BE2C (cell line): ENCODE results near the gene ADGRD1.
"Not testable (repeated sequence)": the region's sequence is repeated elsewhere in the genome, so short reads cannot be mapped to it uniquely, and the experiment has no call there.

Experiments used
- DNase-seq: peaks from one replicate; pipeline ENCODE4 v3.0.0-alpha.2; 2020
- H3K27me3 ChIP-seq: fragments of 250-450 bp; sonication (Bioruptor Pico); 2 replicates; pipeline ENCODE4 v1.5.1; 2020; ENCODE audit warnings: mild to moderate bottlenecking
- H3K36me3 ChIP-seq: fragments of 250-450 bp; sonication (Bioruptor Pico); 2 replicates; pipeline ENCODE4 v1.5.1; 2020; ENCODE audit warnings: mild to moderate bottlenecking
- H3K4me1 ChIP-seq: fragments of 250-450 bp; sonication (Bioruptor Pico); 2 replicates; pipeline ENCODE4 v1.5.1; 2020
- H3K4me3 ChIP-seq: 2 replicates; pipeline ENCODE4 v1.5.1; 2011; ENCODE audit warnings: low read depth, low read length
- H3K9me3 ChIP-seq: fragments of 250-450 bp; sonication (Bioruptor Pico); 2 replicates; pipeline ENCODE4 v1.5.1; 2020
- TF ChIP-seq, protein P1 (sequence below): IDR thresholded peaks from 2 replicates; pipeline ENCODE4 v1.5.1; 2012; ENCODE audit warnings: mild to moderate bottlenecking, low read depth, low read length

ADGRD1 gene

DNA sequence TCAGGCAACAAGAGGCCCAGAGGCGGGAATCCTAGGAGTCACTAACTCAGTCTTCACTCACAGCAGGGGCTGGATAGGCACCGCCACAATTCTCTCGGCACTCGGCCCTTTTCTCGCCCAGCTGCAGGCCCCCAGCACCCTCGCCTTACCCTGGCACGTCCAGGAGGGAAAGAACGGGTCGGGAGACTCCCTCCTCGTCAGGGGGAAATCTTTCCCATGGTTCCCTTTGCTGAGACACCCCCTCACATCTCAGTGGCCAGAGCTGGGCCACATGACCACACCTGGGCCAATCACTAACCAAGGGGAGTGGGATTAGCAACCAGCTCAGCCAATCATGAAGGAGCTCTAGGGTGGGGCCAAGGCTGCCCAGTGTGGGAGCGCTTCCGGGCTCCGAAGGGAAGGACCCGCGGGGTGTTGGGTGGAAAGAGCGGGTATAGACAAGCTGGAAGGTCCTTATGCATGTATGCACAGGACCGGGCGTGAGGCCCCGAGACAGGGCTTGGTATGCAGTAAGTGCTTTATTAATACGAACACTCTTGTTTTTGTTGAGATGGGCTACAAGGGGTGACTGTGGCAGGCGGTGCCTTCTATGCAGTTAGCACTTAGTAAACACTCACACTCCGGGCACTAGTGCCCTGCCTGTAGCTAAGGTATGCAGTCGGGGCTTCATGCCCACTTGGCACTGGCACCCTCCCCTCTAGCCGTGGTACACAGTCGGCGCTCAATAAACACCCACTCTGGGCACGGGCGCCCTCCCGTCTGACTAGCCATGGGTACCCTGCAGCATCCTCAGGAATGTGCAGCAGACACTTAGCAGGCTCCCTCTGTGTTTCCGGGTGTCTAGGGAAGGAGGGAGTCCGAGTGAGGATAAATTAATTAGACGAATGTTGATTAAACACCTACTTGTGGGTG lies 40.3 kb downstream of the ADGRD1 start:
- H3K9me3 ChIP-seq = no peaks in the 10 kb centered on the region
- peak; percentile 90 for DNase-seq
- no peaks in the 10 kb centered on the region for H3K36me3 ChIP-seq
- H3K4me3 ChIP-seq = peak overlapping the region; percentile 60
- H3K4me1 ChIP-seq = no peaks in the 10 kb centered on the region
- no peaks in the 10 kb centered on the region for H3K27me3 ChIP-seq
- TF ChIP-seq, protein P1, sequence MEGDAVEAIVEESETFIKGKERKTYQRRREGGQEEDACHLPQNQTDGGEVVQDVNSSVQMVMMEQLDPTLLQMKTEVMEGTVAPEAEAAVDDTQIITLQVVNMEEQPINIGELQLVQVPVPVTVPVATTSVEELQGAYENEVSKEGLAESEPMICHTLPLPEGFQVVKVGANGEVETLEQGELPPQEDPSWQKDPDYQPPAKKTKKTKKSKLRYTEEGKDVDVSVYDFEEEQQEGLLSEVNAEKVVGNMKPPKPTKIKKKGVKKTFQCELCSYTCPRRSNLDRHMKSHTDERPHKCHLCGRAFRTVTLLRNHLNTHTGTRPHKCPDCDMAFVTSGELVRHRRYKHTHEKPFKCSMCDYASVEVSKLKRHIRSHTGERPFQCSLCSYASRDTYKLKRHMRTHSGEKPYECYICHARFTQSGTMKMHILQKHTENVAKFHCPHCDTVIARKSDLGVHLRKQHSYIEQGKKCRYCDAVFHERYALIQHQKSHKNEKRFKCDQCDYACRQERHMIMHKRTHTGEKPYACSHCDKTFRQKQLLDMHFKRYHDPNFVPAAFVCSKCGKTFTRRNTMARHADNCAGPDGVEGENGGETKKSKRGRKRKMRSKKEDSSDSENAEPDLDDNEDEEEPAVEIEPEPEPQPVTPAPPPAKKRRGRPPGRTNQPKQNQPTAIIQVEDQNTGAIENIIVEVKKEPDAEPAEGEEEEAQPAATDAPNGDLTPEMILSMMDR = no peak

DNA sequence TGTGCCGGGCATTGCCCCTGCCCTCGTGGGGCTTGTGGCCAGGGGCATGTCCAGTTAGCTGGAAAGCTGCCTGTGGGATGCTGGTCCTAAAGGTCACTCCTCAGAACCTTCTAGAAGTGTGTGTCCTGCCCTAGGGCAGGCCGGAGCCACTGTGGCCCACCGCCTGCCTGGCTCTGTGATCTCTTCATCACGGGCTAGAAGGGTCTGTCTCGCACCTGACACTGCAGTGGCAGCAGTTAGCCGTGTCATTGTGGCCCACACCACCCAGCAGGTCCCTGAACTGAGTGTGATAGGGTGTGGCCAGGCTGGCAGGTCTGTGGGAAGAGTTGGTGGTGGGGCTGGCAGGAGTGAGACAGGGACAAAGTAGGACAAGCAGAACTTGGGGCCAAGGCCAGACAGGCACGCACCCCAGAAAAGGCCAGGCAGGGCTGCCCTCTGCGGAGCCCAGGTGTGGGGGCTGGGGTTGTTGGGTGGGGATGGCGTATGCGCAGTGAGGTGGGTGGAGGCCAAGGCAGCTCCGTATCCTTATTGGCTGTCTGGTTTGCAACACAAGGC lies 41.2 kb downstream of the ADGRD1 start:
- no peaks in the 10 kb centered on the region for H3K9me3 ChIP-seq
- no peaks in the 10 kb centered on the region for H3K27me3 ChIP-seq
- no peak for DNase-seq
- TF ChIP-seq, protein P1 = no peak
- H3K36me3 ChIP-seq = no peaks in the 10 kb centered on the region
- H3K4me1 ChIP-seq = no peaks in the 10 kb centered on the region
- H3K4me3 ChIP-seq = peak overlapping the region; percentile 60

DNA sequence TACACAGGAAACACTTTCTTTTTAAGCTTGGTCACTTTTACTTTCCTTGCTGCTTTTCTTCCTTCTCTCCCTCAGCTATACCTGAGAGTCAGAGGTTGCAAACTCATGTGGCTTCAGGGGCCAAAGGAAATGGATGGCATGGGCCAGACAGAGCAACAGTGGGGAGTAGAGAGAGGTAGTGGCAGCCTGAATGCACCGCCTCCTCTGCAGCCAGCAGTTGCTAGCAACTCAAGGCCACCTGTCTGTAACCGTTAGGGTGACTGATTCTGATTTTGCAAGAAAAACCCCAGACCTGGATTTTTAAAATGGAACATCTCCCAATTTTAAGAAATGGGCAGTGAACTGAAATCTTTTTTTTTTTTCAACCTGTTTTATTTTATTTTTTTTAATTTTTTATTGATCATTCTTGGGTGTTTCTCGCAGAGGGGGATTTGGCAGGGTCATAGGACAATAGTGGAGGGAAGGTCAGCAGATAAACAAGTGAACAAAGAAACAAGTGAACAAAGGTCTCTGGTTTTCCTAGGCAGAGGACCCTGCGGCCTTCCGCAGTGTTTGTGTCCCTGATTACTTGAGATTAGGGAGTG lies 41.8 kb downstream of the ADGRD1 start:
- H3K36me3 ChIP-seq, DNase-seq, H3K9me3 ChIP-seq, H3K4me3 ChIP-seq, H3K27me3 ChIP-seq, H3K4me1 ChIP-seq: not testable (repeated sequence)

DNA sequence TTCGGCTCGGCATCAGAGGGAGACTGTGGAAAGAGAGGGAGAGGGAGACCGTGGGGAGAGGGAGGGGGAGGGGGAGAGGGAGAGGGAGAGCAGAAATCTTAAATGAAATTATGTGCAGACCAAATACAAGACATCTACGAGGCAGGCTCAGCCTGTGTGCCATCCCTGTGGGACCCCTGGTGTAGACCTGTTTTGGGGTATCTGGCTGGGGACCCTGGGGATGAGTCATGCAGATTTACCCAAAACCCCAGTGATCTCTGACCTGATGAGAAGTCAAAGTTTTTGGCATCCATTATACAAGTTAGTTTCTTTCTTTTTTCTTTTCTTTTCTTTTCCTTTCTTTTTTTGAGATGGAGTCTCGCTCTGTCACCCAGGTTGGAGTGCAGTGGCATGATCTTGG lies 44.4 kb downstream of the ADGRD1 start:
- Histone ChIP-seq H3K27me3 (no peaks in the 10 kb centered on the region), H3K9me3 (no peaks in the 10 kb centered on the region), H3K36me3 (no peaks in the 10 kb centered on the region), H3K4me3 (no peak overlapping the region), H3K4me1 (no peaks in the 10 kb centered on the region)
- no peak for DNase-seq
- TF ChIP-seq, protein P1 = no peak

DNA sequence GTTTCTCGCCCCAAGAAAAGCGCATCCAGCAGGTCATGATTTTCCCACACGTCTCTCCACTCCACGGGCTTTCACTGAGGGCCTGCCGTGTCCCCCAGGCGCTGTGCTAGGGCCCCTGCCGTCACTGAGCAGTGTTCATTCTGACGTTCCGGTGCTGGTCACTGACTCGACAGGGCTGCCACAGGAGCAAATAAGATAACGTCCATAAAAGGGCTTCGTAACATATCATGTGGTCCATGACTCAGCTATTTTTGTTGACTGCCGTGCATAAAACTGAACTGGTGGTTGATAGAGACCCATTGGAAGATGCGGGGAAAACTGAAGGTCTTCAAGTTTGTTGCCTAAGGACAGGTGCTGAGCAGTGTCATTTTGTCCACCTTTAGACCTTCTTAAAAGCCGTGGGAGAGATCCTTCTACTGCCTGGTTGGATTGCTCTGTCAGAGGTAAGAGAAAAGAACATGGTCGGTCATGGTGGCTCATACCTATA lies 46.3 kb downstream of the ADGRD1 start:
- Histone ChIP-seq H3K27me3 (no peaks in the 10 kb centered on the region), H3K9me3 (no peaks in the 10 kb centered on the region), H3K36me3 (no peaks in the 10 kb centered on the region), H3K4me1 (no peaks in the 10 kb centered on the region), H3K4me3 (no peak overlapping the region)
- TF ChIP-seq, protein P1 = no peak
- no peak for DNase-seq

DNA sequence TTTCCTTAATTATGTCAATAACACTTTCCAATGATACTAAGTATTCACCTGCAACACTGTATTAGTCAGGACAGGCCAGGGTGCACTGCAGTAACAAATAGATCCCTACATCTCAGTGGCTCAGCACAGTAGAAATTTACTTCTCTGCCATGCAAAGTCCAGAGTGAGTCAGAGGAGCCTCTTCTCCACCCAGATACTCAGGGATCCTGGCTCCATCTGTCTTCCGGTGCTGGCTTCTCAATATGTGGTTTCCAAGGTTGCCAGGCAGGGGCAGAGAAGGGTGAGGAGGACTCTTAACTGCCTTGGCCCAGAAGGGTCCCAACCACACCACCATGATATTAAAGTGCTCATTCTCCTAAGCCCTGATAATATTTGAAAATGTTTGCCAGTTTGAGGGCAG lies 47.8 kb downstream of the ADGRD1 start:
- Histone ChIP-seq H3K27me3 (no peaks in the 10 kb centered on the region), H3K9me3 (no peaks in the 10 kb centered on the region), H3K4me1 (no peaks in the 10 kb centered on the region), H3K4me3 (no peak overlapping the region), H3K36me3 (no peaks in the 10 kb centered on the region)
- TF ChIP-seq, protein P1 = no peak
- no peak for DNase-seq
